Heart left ventricle (tissue), 13 donors: ENCODE measurements around the gene HECTD2.

Experiments used
- POLR2A ChIP-seq, 2 donors: fragments of 450-650 bp; IDR thresholded peaks; one replicate each; pipeline ENCODE4 v1.6.1; 2017; ENCODE audit warnings: antibody characterized with exemption in 2 of 2, mild to moderate bottlenecking in 2 of 2, moderate library complexity in 2 of 2
- TF ChIP-seq, protein P1 (sequence below), 12 donors: fragments of 200-600 bp; sonication (generic) in 4 of 12; IDR thresholded peaks; one replicate each; pipeline versions ENCODE4 v1.5.0 to v1.8.0; 2018 to 2022; ENCODE audit warnings: antibody characterized with exemption in 12 of 12, mild to moderate bottlenecking in 5 of 12
- donor health status: ischemic (EF 13 %, LVEDD 7.1; RV severe dilation, severe dysfunction).
- donor health status: DM: no; HTN: yes; CAD: no.
- donor health status: DM: no; HTN: no; CAD: no.
- donor health status: ischemic (EF 25% LVEDD 6.9; RV normal size, moderate dysfunction).
- donor health status: ischemic (EF 25% LVEDD 5.7; RV mildly dilated, moderate dysfunction).
- donor health status: ischemic (EF 35%, LVEDD 5.7; RV mildly dilated, moderate dysfunction).
- donor health status: nonischemic (EF 11% LVEDD 7.7; RV severe dilation, severe dysfunction).
- donor health status: DM: yes; HTN: yes; CAD: no.
- donor health status: PGD.
- donor health status: ischemic (EF 29% LVEDD 5.4; RV normal size, mild dysfunction).
- donor health status: nonischemic (EF 23%, LVEDD 6.1; RV moderate dilation, normal function).

- TF ChIP-seq, protein P1, sequence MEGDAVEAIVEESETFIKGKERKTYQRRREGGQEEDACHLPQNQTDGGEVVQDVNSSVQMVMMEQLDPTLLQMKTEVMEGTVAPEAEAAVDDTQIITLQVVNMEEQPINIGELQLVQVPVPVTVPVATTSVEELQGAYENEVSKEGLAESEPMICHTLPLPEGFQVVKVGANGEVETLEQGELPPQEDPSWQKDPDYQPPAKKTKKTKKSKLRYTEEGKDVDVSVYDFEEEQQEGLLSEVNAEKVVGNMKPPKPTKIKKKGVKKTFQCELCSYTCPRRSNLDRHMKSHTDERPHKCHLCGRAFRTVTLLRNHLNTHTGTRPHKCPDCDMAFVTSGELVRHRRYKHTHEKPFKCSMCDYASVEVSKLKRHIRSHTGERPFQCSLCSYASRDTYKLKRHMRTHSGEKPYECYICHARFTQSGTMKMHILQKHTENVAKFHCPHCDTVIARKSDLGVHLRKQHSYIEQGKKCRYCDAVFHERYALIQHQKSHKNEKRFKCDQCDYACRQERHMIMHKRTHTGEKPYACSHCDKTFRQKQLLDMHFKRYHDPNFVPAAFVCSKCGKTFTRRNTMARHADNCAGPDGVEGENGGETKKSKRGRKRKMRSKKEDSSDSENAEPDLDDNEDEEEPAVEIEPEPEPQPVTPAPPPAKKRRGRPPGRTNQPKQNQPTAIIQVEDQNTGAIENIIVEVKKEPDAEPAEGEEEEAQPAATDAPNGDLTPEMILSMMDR (IDR thresholded peaks at IDR 0.05): no peak
- TF ChIP-seq POLR2A (IDR thresholded peaks at IDR 0.05): no peak
Observed at GRCh38 chr10:91495402-91495801, 85.3 kb downstream of the HECTD2 start.
